Measurements from ENCODE around the gene VPS37D.

- TF ChIP-seq HDGF (IDR thresholded peaks at IDR 0.05; ENCODE audit: borderline replicate concordance) (no peak), CTBP1 (IDR thresholded peaks at IDR 0.05; ENCODE audit: borderline replicate concordance) (no peak), FOXM1 (IDR thresholded peaks at IDR 0.05; ENCODE audit: borderline replicate concordance) (no peak), SUZ12 (IDR thresholded peaks at IDR 0.05) (no peak)
Observed at GRCh38 chr7:73669288-73669701, 1.7 kb downstream of the VPS37D start.
